NB4 (cell line): ENCODE results near the gene XPNPEP1.

Experiments
- CTCF ChIP-seq: IDR thresholded peaks from one replicate; pipeline ENCODE4 v1.5.1; 2012; ENCODE audit warnings: low read depth, low read length
- MYC ChIP-seq: IDR thresholded peaks from 2 replicates; pipeline ENCODE4 v1.6.1; 2011; ENCODE audit warnings: low read depth, low read length
- POLR2A ChIP-seq: IDR thresholded peaks from 2 replicates; pipeline ENCODE4 v1.6.1; 2011; ENCODE audit warnings: mild to moderate bottlenecking; ENCODE audit not compliant: insufficient read length; ENCODE audit errors: extremely low read depth

DNA sequence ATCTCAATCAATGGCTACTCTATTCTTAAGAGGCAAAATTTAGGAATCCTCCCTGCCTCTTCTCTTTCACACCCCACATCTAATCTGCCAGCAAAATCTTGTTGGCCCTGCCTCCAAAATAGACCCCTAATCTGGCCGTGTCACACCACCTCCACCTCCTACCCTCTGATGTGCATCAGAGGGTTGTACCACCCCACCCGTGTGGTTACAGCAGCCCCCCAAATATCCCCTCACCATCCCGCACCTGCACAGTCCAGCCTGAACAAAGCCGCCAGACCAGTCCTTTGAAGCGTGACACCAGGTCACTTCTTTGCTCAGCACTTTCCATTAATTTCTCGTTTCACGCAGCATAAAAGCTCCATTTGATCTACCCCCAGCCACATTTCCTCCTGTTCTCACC is 776 bp upstream of the XPNPEP1 start:
- no peak for TF ChIP-seq CTCF
- TF ChIP-seq POLR2A: no peak
- TF ChIP-seq MYC: no peak
